Loucy (cell line): ENCODE measurements around the gene FLT4.

Experiments
- CTCF ChIP-seq: fragments of 200-600 bp; sonication (generic); conservative IDR thresholded peaks from 2 replicates; pipeline ENCODE4 v1.5.1; 2014; ENCODE audit warnings: mild to moderate bottlenecking, antibody characterized with exemption, low read length
- EZH2phosphoT487 ChIP-seq: fragments of 200-600 bp; IDR thresholded peaks from 2 replicates; pipeline ENCODE4 v1.6.1; 2018; ENCODE audit warnings: antibody characterized with exemption, mild to moderate bottlenecking, moderate library complexity, borderline replicate concordance

GRCh38 chr5:180618829-180619562 is 30.4 kb downstream of the FLT4 start:
- TF ChIP-seq CTCF (no peak), EZH2phosphoT487 (no peak)
